Transverse colon (tissue), 3 donors: ENCODE results near the gene AK2.

Experiments used
- POLR2A ChIP-seq: fragments of 450-650 bp; IDR thresholded peaks from one replicate; pipeline ENCODE4 v1.6.1; 2016; ENCODE audit warnings: antibody characterized with exemption, mild to moderate bottlenecking, moderate library complexity
- TF ChIP-seq, protein P1 (sequence below), 5 experiments: fragments of 200-600 bp in 3 of 5; fragments of 450-650 bp in 2 of 5; sonication (generic) in 3 of 5; IDR thresholded peaks; 1 replicate in 2 of 5; 2 replicates in 3 of 5; pipeline ENCODE4 v1.5.1; 2016 to 2017; ENCODE audit warnings: antibody characterized with exemption in 5 of 5, inconsistent platforms in 3 of 5, mild to moderate bottlenecking in 2 of 5, moderate library complexity in 1 of 5

DNA sequence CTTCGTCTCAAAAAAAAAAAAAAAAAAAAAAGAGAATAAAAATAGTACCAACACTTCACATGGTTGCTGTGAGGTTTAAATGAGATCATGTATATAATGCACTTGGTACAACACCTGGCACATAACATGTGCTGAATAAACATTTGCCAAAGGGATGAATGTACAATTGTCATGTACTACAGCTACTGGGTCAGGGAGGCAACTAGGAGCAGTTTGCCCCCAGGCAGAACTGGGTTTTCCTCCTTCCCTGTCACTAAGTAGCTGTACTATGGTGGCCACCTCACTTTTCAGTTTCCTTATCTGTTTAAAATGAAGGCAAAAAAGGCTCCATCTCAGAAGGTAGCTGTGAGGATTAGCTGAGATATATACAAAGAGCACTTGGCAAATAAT lies 11.5 kb downstream of the AK2 start:
- no peak for TF ChIP-seq POLR2A
- TF ChIP-seq, protein P1, sequence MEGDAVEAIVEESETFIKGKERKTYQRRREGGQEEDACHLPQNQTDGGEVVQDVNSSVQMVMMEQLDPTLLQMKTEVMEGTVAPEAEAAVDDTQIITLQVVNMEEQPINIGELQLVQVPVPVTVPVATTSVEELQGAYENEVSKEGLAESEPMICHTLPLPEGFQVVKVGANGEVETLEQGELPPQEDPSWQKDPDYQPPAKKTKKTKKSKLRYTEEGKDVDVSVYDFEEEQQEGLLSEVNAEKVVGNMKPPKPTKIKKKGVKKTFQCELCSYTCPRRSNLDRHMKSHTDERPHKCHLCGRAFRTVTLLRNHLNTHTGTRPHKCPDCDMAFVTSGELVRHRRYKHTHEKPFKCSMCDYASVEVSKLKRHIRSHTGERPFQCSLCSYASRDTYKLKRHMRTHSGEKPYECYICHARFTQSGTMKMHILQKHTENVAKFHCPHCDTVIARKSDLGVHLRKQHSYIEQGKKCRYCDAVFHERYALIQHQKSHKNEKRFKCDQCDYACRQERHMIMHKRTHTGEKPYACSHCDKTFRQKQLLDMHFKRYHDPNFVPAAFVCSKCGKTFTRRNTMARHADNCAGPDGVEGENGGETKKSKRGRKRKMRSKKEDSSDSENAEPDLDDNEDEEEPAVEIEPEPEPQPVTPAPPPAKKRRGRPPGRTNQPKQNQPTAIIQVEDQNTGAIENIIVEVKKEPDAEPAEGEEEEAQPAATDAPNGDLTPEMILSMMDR (IDR thresholded peaks at IDR 0.05): no peak
